ENCODE data around the gene PITX2. TPM values are rescaled to one million over a fixed set of nuclear protein-coding genes. Genes with fewer than 3 reads are reported as not detected.

Gene PITX2
- total RNA-seq, 1 donor from 2014 or later: 1.6 TPM

DNA sequence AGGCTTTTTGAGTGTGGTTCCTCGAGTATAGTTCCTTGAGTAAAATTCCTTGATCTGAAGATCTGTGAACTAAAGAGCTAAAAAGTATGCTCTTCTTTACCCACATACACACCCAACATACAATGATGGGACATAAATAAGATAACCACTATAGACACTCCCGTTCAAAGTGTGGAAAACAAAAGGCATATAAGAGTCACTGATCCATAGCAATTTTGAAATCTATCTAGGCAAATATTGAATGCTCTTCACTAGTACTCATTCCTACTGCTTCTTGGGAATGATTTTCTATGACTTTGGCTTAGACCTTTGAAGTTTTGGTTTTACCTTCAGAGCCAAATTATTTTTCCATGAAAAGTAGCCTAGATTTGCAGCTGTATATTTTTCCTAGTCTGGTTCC lies 26.4 kb downstream of the PITX2 start:
- no peak overlapping the region for H2AFZ ChIP-seq (replicated peaks)
- Mint-ChIP-seq H3K4me3 (no peak overlapping the region), H3K4me1 (no peaks in the 10 kb centered on the region), H3K36me3 (no peaks in the 10 kb centered on the region), H3K27ac (no peak overlapping the region), H3K27me3 (ENCODE audit: insufficient read depth, low read depth) (peaks cover 6% of the 10 kb centered on the region), H3K9me3 (peaks cover 15% of the 10 kb centered on the region)
- H4K20me1 ChIP-seq (ENCODE audit: low read depth): no peaks in the 10 kb centered on the region
- H3F3A ChIP-seq (ENCODE audit: low read depth): no peaks in the 10 kb centered on the region
- no peak overlapping the region for H3K4me3 ChIP-seq
- H3K27me3 ChIP-seq: no peaks in the 10 kb centered on the region
- no peak overlapping the region for H3K27ac ChIP-seq
- TF ChIP-seq EZH2phosphoT487 (IDR thresholded peaks at IDR 0.05) (no peak), CTCF (IDR thresholded peaks at IDR 0.05) (no peak), EZH2 (IDR thresholded peaks at IDR 0.05) (no peak)
- H3K79me2 ChIP-seq (ENCODE audit: low read depth): no peaks in the 10 kb centered on the region
- H3K36me3 ChIP-seq: no peaks in the 10 kb centered on the region
- DNase-seq (ENCODE audit: low spot score): no peak
- H3K9me3 ChIP-seq (ENCODE audit: low read depth): no peaks in the 10 kb centered on the region
- H3K4me1 ChIP-seq: no peaks in the 10 kb centered on the region
- H3K4me2 ChIP-seq: no peak overlapping the region
- H3K9ac ChIP-seq: no peak overlapping the region

DNA sequence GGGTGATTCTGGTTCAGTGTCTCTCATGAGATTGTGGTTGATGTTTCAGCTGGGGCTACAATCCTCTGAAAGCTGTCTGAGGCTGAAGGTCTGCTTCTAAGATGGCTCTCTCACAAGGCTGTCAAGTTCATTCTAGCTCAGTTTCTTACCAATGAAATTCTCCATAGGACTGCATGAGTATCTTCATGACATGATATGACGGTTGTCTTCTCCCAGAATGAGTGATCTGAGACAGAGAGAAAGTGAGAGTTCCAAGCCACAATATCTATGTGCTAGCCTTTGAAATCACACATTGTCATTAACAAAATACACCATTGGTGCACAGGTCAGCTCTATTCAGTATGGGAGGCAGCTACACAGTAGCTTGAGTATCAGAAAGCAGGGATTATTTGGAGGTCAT lies 27.3 kb downstream of the PITX2 start:
- no peak overlapping the region for H3K4me2 ChIP-seq
- no peak overlapping the region for H3K27ac Mint-ChIP-seq
- no peaks in the 10 kb centered on the region for H3K4me1 ChIP-seq
- no peaks in the 10 kb centered on the region for H3K79me2 ChIP-seq (ENCODE audit: low read depth)
- H2AFZ ChIP-seq (replicated peaks): no peak overlapping the region
- no peaks in the 10 kb centered on the region for H3F3A ChIP-seq (ENCODE audit: low read depth)
- H3K27me3 Mint-ChIP-seq (ENCODE audit: insufficient read depth, low read depth): peaks cover 6% of the 10 kb centered on the region
- no peak overlapping the region for H3K27ac ChIP-seq
- H4K20me1 ChIP-seq (ENCODE audit: low read depth): no peaks in the 10 kb centered on the region
- peaks cover 15% of the 10 kb centered on the region for H3K9me3 Mint-ChIP-seq
- H3K27me3 ChIP-seq: no peaks in the 10 kb centered on the region
- H3K4me1 Mint-ChIP-seq: no peaks in the 10 kb centered on the region
- no peak for TF ChIP-seq EZH2phosphoT487 (IDR thresholded peaks at IDR 0.05)
- TF ChIP-seq CTCF (IDR thresholded peaks at IDR 0.05): no peak
- no peak for TF ChIP-seq EZH2 (IDR thresholded peaks at IDR 0.05)
- no peak overlapping the region for H3K9ac ChIP-seq
- no peaks in the 10 kb centered on the region for H3K36me3 ChIP-seq
- H3K36me3 Mint-ChIP-seq: no peaks in the 10 kb centered on the region
- no peak for DNase-seq (ENCODE audit: low spot score)
- no peaks in the 10 kb centered on the region for H3K9me3 ChIP-seq (ENCODE audit: low read depth)
- no peak overlapping the region for H3K4me3 ChIP-seq
- no peak overlapping the region for H3K4me3 Mint-ChIP-seq

- Mint-ChIP-seq H3K9me3 (no peaks in the 10 kb centered on the region), H3K4me1 (no peaks in the 10 kb centered on the region), H3K4me3 (no peak overlapping the region), H3K36me3 (no peaks in the 10 kb centered on the region), H3K27ac (no peak overlapping the region), H3K27me3 (ENCODE audit: insufficient read depth, low read depth) (peaks cover 2% of the 10 kb centered on the region)
- peak; percentile 32 for TF ChIP-seq CTCF (IDR thresholded peaks at IDR 0.05)
- TF ChIP-seq EZH2 (IDR thresholded peaks at IDR 0.05): no peak
- H4K20me1 ChIP-seq (ENCODE audit: low read depth): no peaks in the 10 kb centered on the region
- no peak overlapping the region for H2AFZ ChIP-seq (replicated peaks)
- H3K79me2 ChIP-seq (ENCODE audit: low read depth): no peaks in the 10 kb centered on the region
- no peak for DNase-seq (ENCODE audit: low spot score)
- no peak overlapping the region for H3K27ac ChIP-seq
- no peak overlapping the region for H3K9ac ChIP-seq
- H3K4me3 ChIP-seq: no peak overlapping the region
- no peaks in the 10 kb centered on the region for H3K9me3 ChIP-seq (ENCODE audit: low read depth)
- H3K4me1 ChIP-seq: no peaks in the 10 kb centered on the region
- no peak overlapping the region for H3K4me2 ChIP-seq
- H3F3A ChIP-seq (ENCODE audit: low read depth): no peaks in the 10 kb centered on the region
- H3K27me3 ChIP-seq: no peaks in the 10 kb centered on the region
- H3K36me3 ChIP-seq: no peaks in the 10 kb centered on the region
These were observed 33.6 kb downstream of the PITX2 start for GRCh38 chr4:110589297-110589696.

All from neural progenitor cell (in vitro differentiated cells).